Nephron progenitor cell (in vitro differentiated cells): Measurements from ENCODE around the gene MCF2L.
A peak's percentile ranks its signal among the peaks of the same experiment; 100 is the strongest.

Source experiments
- DNase-seq: peaks from one replicate; pipeline ENCODE4 v3.0.0; 2021
- H3K27ac Mint-ChIP-seq: 2 replicates; pipeline ENCODE4 v1.8.0; 2021; ENCODE audit warnings: mild to moderate bottlenecking, moderate library complexity, mixed read lengths
- H3K27me3 Mint-ChIP-seq: 2 replicates; pipeline ENCODE4 v1.8.0; 2021; ENCODE audit warnings: mild to moderate bottlenecking, low read depth, mixed read lengths; ENCODE audit not compliant: poor library complexity
- H3K36me3 Mint-ChIP-seq: 2 replicates; pipeline ENCODE4 v1.8.0; 2021; ENCODE audit warnings: low read depth, mixed read lengths
- H3K4me1 Mint-ChIP-seq: 2 replicates; pipeline ENCODE4 v1.8.0; 2021; ENCODE audit warnings: mixed read lengths
- H3K4me3 Mint-ChIP-seq: 2 replicates; pipeline ENCODE4 v1.8.0; 2021; ENCODE audit warnings: mild to moderate bottlenecking, moderate library complexity, mixed read lengths
- H3K9me3 Mint-ChIP-seq: 2 replicates; pipeline ENCODE4 v1.8.0; 2021; ENCODE audit warnings: mild to moderate bottlenecking, moderate library complexity, mixed read lengths
- CTCF ChIP-seq: fragments of 200-600 bp; sonication (generic); IDR thresholded peaks from 2 replicates; pipeline ENCODE4 v1.5.0; 2021; ENCODE audit warnings: antibody characterized with exemption

MCF2L gene

GRCh38 chr13:113114511-113115362, 145.7 kb downstream of the MCF2L start:
- TF ChIP-seq CTCF: no peak
- Mint-ChIP-seq H3K27me3 (peaks cover 30% of the 10 kb centered on the region), H3K4me3 (no peak overlapping the region), H3K36me3 (no peaks in the 10 kb centered on the region), H3K4me1 (no peaks in the 10 kb centered on the region), H3K9me3 (peaks cover 5% of the 10 kb centered on the region), H3K27ac (no peak overlapping the region)
- peak; percentile 1 for DNase-seq

DNA sequence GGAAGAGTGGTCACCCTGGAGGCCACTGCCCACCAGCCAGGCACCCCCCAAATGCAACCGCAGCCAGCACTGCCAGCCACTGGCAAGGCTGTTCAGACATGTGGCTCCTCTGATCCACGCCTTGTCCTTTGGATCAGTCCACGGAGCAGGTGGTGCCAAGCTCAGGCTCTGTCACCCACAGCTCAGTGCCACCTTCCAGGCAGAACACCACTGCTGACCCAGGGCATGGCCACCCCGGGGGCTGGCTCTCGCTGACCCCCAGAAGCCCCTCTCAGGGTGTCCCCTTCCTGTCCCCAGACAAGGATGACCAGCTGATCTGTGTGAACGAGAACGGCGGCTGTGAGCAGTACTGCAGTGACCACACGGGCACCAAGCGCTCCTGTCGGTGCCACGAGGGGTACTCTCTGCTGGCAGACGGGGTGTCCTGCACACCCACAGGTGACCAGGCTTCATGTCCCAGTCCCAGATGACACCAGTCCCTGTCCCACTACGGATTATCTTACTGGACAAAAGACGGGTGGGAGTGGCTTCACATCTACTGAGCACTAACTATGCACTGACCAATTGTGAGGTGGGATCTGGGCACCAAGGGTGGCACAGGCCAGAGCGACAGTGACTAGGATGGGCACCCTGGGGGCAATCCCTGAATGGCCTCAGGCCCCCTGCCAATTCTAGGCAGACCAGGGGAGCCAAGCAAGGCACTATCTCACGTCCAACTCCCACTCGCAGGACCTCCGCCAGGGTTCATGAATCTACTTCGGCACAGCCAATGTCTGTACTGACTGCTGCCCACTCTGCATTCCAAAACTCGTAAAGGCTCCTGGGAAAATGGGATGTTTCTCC, 146.6 kb downstream of the MCF2L start:
- Mint-ChIP-seq H3K27ac (no peak overlapping the region), H3K27me3 (peaks cover 30% of the 10 kb centered on the region), H3K4me1 (no peaks in the 10 kb centered on the region), H3K36me3 (no peaks in the 10 kb centered on the region), H3K9me3 (peaks cover 5% of the 10 kb centered on the region), H3K4me3 (no peak overlapping the region)
- no peak for DNase-seq
- no peak for TF ChIP-seq CTCF

- H3K27me3 Mint-ChIP-seq: peaks cover 23% of the 10 kb centered on the region
- no peak for TF ChIP-seq CTCF
- H3K36me3 Mint-ChIP-seq: no peaks in the 10 kb centered on the region
- no peak overlapping the region for H3K4me3 Mint-ChIP-seq
- H3K27ac Mint-ChIP-seq: no peak overlapping the region
- no peaks in the 10 kb centered on the region for H3K4me1 Mint-ChIP-seq
- peaks cover 5% of the 10 kb centered on the region for H3K9me3 Mint-ChIP-seq
- DNase-seq: no peak
These were observed 147.3 kb downstream of the MCF2L start for GRCh38 chr13:113116206-113116800.

GRCh38 chr13:113116871-113117271, 147.9 kb downstream of the MCF2L start:
- Mint-ChIP-seq H3K36me3 (no peaks in the 10 kb centered on the region), H3K4me3 (no peak overlapping the region), H3K9me3 (peaks cover 5% of the 10 kb centered on the region), H3K4me1 (peaks cover 4% of the 10 kb centered on the region), H3K27me3 (peaks cover 23% of the 10 kb centered on the region), H3K27ac (no peak overlapping the region)
- DNase-seq: no peak
- TF ChIP-seq CTCF: no peak

- H3K27me3 Mint-ChIP-seq: peaks cover 23% of the 10 kb centered on the region
- peaks cover 5% of the 10 kb centered on the region for H3K9me3 Mint-ChIP-seq
- no peaks in the 10 kb centered on the region for H3K36me3 Mint-ChIP-seq
- no peak overlapping the region for H3K27ac Mint-ChIP-seq
- H3K4me1 Mint-ChIP-seq: peaks cover 9% of the 10 kb centered on the region
- peak; percentile 1 for DNase-seq
- no peak for TF ChIP-seq CTCF
- H3K4me3 Mint-ChIP-seq: no peak overlapping the region
These were observed 148.4 kb downstream of the MCF2L start for GRCh38 chr13:113117335-113117872.
